K562 (cell line): ENCODE measurements around the gene TRAIP. TPM values are rescaled to one million over a fixed set of nuclear protein-coding genes. Genes with fewer than 3 reads are reported as not detected.
A peak's percentile ranks its signal among the peaks of the same experiment; 100 is the strongest.

Experiments used
- CC2D1A ChIP-seq: fragments of 450-650 bp; IDR thresholded peaks from 2 replicates; pipeline ENCODE4 v1.6.1; 2017; ENCODE audit warnings: mild to moderate bottlenecking
- CTCF ChIP-seq, 3 experiments: IDR thresholded peaks in 2 of 3; conservative IDR thresholded peaks in 1 of 3; 2 replicates each; pipeline ENCODE4 v1.5.1; 2011 to 2012; ENCODE audit warnings: low read length in 3 of 3, mild to moderate bottlenecking in 3 of 3, control low read depth in 2 of 3, improper control_type of control experiment in 1 of 3, inconsistent platforms in 1 of 3, low read depth in 1 of 3, mixed read lengths in 1 of 3, moderate library complexity in 1 of 3; ENCODE audit not compliant: insufficient read depth in 2 of 3
- DPF2 ChIP-seq: fragments of 450-650 bp; IDR thresholded peaks from 2 replicates; pipeline ENCODE4 v1.6.1; 2016
- polyA plus RNA-seq, 8 experiments: library from polyadenylated mRNA; depleted of rRNA in 4 of 8; stranded (reverse) in 5 of 8; unstranded in 3 of 8; fragments of >200 nt; fragmentation: Nextera tagmentation in 2 of 8; fragmentation: Illumina TruSeq in 1 of 8; extraction: Ambion mirVana in 2 of 8; extraction: Trizol in 1 of 8; gene quantifications; 2 replicates each; pipeline versions ENCODE4 v1.2.1 to v1.2.3, GENCODE V29; 2011 to 2014; ENCODE audit warnings: inconsistent platforms in 1 of 8, missing spikeins in 1 of 8
- total RNA-seq, 7 experiments: library from RNA; depleted of rRNA in 6 of 7; stranded (reverse); fragments of >200 nt in 6 of 7; fragmentation: Illumina TruSeq in 2 of 7; extraction: Trizol in 2 of 7; gene quantifications; 2 replicates each; pipeline versions ENCODE4 v1.2.1 to v1.2.3, GENCODE V29; 2011 to 2021; ENCODE audit warnings: low replicate concordance in 1 of 7
- TF ChIP-seq, protein P1 (sequence below), 2 experiments: fragments of 450-650 bp in 1 of 2; sonication (generic) in 1 of 2; formaldehyde crosslinking in 1 of 2; IDR thresholded peaks; 2 replicates each; pipeline versions ENCODE4 v1.7.1 to v1.9.0; 2016 to 2022; ENCODE audit warnings: inconsistent platforms in 1 of 2, mild to moderate bottlenecking in 1 of 2, missing genetic modification reagents in 1 of 2
- TF ChIP-seq, protein P2 (sequence below), 2 experiments: fragments of 450-650 bp; formaldehyde crosslinking in 1 of 2; IDR thresholded peaks; 2 replicates each; pipeline versions ENCODE4 v1.4.0 to v1.6.1; 2014 to 2020; ENCODE audit warnings: mild to moderate bottlenecking in 2 of 2, borderline replicate concordance in 1 of 2, low read depth in 1 of 2
- TF ChIP-seq, protein P3 (sequence below): fragments of 450-650 bp; formaldehyde crosslinking; IDR thresholded peaks from 2 replicates; pipeline ENCODE4 v1.4.0; 2020; ENCODE audit warnings: mild to moderate bottlenecking, moderate library complexity

TRAIP gene
- total and polyA plus RNA-seq, 9 of the 15 experiments (the other 6 are each of a cell fraction or from before 2014, with no cell fraction given): 14.3 to 38.6 (median 21.2) TPM

DNA sequence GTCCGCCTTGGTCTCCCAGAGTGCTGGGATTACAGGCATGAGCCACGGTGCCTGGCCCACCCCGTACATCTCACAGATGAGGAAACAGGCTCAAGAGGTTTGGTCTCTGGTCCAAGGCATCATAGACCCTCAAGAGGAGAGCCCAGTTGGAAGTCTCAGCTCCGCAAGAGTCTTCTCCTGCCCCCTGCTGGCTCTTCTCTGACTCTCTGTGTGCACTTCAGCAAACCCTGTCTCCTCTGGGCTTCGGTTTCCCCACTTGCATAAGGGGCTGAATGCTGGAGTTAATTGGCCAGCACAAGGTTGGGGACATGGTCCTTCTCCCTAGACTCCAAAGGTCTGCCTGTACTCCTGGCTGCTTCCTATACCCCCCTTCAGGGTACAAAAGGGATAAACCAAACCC is 43.5 kb upstream of the TRAIP start (continued):
- TF ChIP-seq, protein P1, sequence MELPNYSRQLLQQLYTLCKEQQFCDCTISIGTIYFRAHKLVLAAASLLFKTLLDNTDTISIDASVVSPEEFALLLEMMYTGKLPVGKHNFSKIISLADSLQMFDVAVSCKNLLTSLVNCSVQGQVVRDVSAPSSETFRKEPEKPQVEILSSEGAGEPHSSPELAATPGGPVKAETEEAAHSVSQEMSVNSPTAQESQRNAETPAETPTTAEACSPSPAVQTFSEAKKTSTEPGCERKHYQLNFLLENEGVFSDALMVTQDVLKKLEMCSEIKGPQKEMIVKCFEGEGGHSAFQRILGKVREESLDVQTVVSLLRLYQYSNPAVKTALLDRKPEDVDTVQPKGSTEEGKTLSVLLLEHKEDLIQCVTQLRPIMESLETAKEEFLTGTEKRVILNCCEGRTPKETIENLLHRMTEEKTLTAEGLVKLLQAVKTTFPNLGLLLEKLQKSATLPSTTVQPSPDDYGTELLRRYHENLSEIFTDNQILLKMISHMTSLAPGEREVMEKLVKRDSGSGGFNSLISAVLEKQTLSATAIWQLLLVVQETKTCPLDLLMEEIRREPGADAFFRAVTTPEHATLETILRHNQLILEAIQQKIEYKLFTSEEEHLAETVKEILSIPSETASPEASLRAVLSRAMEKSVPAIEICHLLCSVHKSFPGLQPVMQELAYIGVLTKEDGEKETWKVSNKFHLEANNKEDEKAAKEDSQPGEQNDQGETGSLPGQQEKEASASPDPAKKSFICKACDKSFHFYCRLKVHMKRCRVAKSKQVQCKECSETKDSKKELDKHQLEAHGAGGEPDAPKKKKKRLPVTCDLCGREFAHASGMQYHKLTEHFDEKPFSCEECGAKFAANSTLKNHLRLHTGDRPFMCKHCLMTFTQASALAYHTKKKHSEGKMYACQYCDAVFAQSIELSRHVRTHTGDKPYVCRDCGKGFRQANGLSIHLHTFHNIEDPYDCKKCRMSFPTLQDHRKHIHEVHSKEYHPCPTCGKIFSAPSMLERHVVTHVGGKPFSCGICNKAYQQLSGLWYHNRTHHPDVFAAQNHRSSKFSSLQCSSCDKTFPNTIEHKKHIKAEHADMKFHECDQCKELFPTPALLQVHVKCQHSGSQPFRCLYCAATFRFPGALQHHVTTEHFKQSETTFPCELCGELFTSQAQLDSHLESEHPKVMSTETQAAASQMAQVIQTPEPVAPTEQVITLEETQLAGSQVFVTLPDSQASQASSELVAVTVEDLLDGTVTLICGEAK (IDR thresholded peaks at IDR 0.05): no peak
- TF ChIP-seq, protein P1 (CRISPR knock-in tag; IDR thresholded peaks at IDR 0.05): no peak
- TF ChIP-seq, protein P2, sequence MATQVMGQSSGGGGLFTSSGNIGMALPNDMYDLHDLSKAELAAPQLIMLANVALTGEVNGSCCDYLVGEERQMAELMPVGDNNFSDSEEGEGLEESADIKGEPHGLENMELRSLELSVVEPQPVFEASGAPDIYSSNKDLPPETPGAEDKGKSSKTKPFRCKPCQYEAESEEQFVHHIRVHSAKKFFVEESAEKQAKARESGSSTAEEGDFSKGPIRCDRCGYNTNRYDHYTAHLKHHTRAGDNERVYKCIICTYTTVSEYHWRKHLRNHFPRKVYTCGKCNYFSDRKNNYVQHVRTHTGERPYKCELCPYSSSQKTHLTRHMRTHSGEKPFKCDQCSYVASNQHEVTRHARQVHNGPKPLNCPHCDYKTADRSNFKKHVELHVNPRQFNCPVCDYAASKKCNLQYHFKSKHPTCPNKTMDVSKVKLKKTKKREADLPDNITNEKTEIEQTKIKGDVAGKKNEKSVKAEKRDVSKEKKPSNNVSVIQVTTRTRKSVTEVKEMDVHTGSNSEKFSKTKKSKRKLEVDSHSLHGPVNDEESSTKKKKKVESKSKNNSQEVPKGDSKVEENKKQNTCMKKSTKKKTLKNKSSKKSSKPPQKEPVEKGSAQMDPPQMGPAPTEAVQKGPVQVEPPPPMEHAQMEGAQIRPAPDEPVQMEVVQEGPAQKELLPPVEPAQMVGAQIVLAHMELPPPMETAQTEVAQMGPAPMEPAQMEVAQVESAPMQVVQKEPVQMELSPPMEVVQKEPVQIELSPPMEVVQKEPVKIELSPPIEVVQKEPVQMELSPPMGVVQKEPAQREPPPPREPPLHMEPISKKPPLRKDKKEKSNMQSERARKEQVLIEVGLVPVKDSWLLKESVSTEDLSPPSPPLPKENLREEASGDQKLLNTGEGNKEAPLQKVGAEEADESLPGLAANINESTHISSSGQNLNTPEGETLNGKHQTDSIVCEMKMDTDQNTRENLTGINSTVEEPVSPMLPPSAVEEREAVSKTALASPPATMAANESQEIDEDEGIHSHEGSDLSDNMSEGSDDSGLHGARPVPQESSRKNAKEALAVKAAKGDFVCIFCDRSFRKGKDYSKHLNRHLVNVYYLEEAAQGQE (IDR thresholded peaks at IDR 0.05; ENCODE audit: borderline replicate concordance): peak; percentile 36; the same call in 1 of the 2 replicates
- TF ChIP-seq, protein P2 (CRISPR knock-in tag; IDR thresholded peaks at IDR 0.05; ENCODE audit: low read depth): no peak
- TF ChIP-seq CC2D1A (no peak), DPF2 (no peak), CTCF (IDR thresholded peaks at IDR 0.05 in 2 of 3, conservative IDR thresholded peaks at IDR 0.05 in 1 of 3; ENCODE audit: insufficient read depth in 2 of 3, low read depth in 1 of 3, low read length in 3 of 3) (peak; percentile 58 to 63 (median 58))
- TF ChIP-seq, protein P3, sequence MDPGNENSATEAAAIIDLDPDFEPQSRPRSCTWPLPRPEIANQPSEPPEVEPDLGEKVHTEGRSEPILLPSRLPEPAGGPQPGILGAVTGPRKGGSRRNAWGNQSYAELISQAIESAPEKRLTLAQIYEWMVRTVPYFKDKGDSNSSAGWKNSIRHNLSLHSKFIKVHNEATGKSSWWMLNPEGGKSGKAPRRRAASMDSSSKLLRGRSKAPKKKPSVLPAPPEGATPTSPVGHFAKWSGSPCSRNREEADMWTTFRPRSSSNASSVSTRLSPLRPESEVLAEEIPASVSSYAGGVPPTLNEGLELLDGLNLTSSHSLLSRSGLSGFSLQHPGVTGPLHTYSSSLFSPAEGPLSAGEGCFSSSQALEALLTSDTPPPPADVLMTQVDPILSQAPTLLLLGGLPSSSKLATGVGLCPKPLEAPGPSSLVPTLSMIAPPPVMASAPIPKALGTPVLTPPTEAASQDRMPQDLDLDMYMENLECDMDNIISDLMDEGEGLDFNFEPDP (CRISPR knock-in tag): no peak
